ENCODE data around the gene EIF4E2. TPM values are rescaled to one million over a fixed set of nuclear protein-coding genes. Genes with fewer than 3 reads are reported as not detected.

The EIF4E2 gene
- total RNA-seq, 1 experiment from 2014 or later: 97.8 TPM

- TF ChIP-seq ZNF425 (CRISPR knock-in tag; conservative IDR thresholded peaks at IDR 0.05) (no peak), ZNF423 (CRISPR knock-in tag; IDR thresholded peaks at IDR 0.05) (no peak), SMAD3 (CRISPR knock-in tag; IDR thresholded peaks at IDR 0.05; ENCODE audit: borderline replicate concordance) (no peak), ZNF281 (CRISPR knock-in tag; IDR thresholded peaks at IDR 0.05) (no peak)
Observed at GRCh38 chr2:232541195-232541960, 9.1 kb upstream of the EIF4E2 start (continued).

- ATAC-seq (no peak), DNase-seq (ENCODE audit: low spot score) (no peak)
- Mint-ChIP-seq H3K36me3 (peaks cover 4% of the 10 kb centered on the region), H3K27ac (no peak overlapping the region), H3K9me3 (no peaks in the 10 kb centered on the region), H3K4me1 (peaks cover 18% of the 10 kb centered on the region), H3K27me3 (ENCODE audit: low read depth) (peaks cover 11% of the 10 kb centered on the region; the same call in 1 of the 2 replicates), H3K4me3 (no peak overlapping the region)
- ChIA-PET CTCF (no interaction called here), POLR2A (no interaction called here)
- TF ChIP-seq AFF4 (CRISPR knock-in tag; IDR thresholded peaks at IDR 0.05; ENCODE audit: borderline replicate concordance): no peak
- TF ChIP-seq JAZF1 (CRISPR knock-in tag; IDR thresholded peaks at IDR 0.05): no peak
- no peak for TF ChIP-seq CDX4 (CRISPR knock-in tag; IDR thresholded peaks at IDR 0.05; ENCODE audit: borderline replicate concordance)
- TF ChIP-seq ATF3 (CRISPR knock-in tag; conservative IDR thresholded peaks at IDR 0.05): no peak
- TF ChIP-seq TEAD1 (CRISPR knock-in tag; IDR thresholded peaks at IDR 0.05): no peak
- no peak for TF ChIP-seq ZNF671 (CRISPR knock-in tag; IDR thresholded peaks at IDR 0.05)
- TF ChIP-seq NR3C1 (CRISPR knock-in tag; conservative IDR thresholded peaks at IDR 0.05; ENCODE audit: low read depth): no peak
- no peak for TF ChIP-seq ATF6 (CRISPR knock-in tag; IDR thresholded peaks at IDR 0.05)
- TF ChIP-seq ZNF219 (CRISPR knock-in tag; IDR thresholded peaks at IDR 0.05; ENCODE audit: borderline replicate concordance): no peak
Observed at GRCh38 chr2:232541961-232542714, 8.4 kb upstream of the EIF4E2 start.

Measured in WTC11 (cell line).